GM18499 (cell line): Measurements from ENCODE around the gene ALG6.

Source experiments
- ATAC-seq: cut with Tn5 transposase; IDR thresholded peaks from one replicate; pipeline ENCODE4 v1.9.1; 2021; ENCODE audit warnings: moderate number of reproducible peaks; ENCODE audit not compliant: insufficient read depth, unreplicated experiment

Gene ALG6

DNA sequence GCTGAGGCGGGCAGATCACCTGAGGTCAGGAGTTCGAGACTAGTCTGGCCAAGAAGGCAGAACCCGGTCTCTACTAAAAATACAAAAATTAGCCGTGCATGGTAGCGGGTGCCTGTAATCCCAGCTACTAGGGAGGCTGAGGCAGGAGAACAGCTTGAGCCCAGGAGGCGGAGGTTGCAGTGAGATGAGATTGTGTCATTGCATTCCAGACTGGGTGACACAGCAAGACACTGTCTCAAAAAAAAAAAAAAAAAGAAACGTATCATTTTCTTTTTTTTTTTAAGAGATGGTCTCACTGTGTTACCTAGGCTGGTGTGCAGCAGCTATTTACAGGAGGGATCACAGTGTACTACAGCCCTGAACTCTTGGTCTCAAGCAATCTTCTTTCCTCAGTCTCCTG is 108.3 kb downstream of the ALG6 start:
- no peak for ATAC-seq

DNA sequence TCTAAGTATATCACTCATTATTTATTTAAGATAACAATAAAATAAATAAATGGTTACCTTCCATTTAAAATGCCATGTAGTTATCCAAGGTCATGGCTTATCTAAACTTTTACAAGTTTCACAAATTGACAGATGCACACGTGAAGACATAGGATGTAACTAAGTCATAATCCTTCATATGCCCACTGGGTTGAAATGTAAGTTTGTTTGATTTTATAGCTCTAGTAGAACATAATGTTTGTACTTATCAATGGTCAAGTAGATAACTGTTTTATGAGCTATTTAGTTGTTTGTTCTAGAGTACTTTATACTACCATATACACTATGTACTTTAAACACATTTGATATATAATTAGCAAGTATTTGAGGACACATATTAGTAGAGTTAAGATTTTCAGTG is 112.6 kb downstream of the ALG6 start:
- no peak for ATAC-seq

DNA sequence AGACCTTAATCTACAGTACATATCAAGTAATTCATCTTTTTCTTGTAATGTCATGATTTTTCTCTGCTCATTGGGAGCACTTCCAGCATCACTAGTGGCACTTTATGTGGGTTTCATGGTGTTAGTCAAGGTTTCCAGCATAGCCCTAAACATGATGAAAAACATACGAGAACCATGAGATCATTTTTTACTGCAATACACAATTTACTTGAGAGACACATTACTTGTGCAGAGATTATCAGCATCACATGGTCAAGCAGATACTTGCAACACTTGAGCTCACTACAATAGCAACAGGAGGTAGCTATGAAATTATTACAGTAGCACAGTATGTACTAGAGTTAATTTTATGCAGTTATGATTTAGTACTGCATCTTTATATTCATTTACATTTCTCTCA is 119.2 kb downstream of the ALG6 start:
- ATAC-seq = no peak

DNA sequence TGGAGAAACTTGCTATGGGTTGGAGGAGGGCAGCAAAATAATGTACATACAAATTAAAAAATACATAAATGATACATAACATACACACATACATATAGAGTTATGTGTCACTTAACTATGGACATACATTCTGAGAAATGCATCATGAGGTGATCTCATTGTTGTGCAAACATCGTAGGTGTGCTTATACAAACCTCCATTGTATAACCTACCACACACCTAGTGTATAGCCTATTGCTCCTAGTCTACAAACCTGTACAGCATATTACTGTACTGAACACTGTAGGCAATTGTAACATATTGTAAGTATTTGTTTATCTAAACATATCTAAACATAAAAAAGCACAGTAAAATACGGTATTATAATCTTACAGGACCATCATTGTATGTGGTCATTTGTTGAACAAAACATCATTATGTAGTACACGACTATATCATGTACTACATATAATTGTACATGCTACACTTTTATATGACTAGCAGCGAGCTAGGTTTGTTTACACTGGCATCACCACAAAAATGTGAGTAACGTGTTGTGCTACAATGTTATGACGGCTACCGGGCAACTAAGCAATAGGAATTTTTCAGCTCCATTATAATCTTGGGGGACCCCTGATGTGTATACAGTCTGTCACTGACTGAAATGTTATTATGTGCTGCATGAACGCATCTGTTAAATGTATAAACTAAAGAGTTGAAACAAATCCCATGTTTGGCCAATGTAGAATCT is 120.1 kb downstream of the ALG6 start:
- ATAC-seq = no peak
